Fibroblast of skin of right quadriceps (primary cell): ENCODE measurements around the gene GARIN5B.
A peak's percentile ranks its signal among the peaks of the same experiment; 100 is the strongest.
"Not testable (repeated sequence)": the region's sequence is repeated elsewhere in the genome, so short reads cannot be mapped to it uniquely, and the experiment has no call there.

ENCODE experiments used
- DNase-seq: peaks from one replicate; pipeline ENCODE4 v3.0.0-alpha.2; 2013

GARIN5B gene

GRCh38 chr19:55346725-55347441, 16.2 kb downstream of the GARIN5B start:
- DNase-seq: no peak

GRCh38 chr19:55345818-55346724, 17.0 kb downstream of the GARIN5B start:
- DNase-seq: no peak

- no peak for DNase-seq
Observed at GRCh38 chr19:55345101-55345817, 17.8 kb downstream of the GARIN5B start.

DNA sequence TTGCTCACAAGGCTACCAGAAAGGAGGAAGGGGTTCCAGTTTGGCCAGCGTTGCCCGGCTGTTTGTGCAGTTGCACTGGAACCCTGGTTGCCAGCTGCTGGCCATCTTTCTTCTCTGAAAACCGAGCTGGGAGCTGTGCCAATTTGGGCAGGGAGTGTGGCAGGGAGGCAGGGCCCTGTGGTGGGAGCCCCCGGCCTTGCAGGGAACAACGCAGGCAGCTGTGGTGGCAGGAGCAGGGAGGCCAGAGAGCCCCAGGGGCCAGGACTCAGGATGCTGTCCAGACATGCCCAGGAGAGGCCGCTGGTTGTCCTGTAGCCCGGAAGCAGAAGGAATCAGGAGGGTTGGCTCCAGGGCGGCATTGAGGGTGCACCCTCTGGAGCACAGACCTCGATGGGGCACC, 18.6 kb downstream of the GARIN5B start:
- no peak for DNase-seq

- DNase-seq: no peak
Observed at GRCh38 chr19:55341595-55342531, 21.2 kb downstream of the GARIN5B start.

DNA sequence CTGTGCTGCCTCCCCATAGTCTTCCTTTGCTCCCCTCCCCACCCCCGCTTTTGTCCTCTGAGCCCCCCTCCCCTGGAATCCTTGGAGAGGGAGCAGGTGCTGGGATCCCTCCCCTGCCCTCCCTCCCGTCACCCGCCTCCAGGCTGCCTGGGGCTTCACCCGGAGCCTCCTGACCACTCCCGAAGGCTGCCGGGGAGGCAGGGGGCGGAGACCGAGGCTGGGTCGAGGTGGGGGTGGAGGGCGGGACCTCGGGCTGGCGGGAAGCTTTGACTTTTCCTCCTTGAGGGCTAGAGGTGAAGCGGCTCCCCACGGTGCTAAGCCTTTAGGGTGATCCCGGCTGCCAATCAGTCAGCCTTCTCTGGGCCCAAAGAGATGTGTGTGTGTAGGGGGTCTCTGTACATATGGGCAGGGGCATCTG, 21.9 kb downstream of the GARIN5B start:
- DNase-seq: peak; percentile 40

- DNase-seq: no peak
Observed at GRCh38 chr19:55340784-55341147, 22.3 kb downstream of the GARIN5B start.

GRCh38 chr19:55339889-55340783, 22.9 kb downstream of the GARIN5B start:
- no peak for DNase-seq

DNA sequence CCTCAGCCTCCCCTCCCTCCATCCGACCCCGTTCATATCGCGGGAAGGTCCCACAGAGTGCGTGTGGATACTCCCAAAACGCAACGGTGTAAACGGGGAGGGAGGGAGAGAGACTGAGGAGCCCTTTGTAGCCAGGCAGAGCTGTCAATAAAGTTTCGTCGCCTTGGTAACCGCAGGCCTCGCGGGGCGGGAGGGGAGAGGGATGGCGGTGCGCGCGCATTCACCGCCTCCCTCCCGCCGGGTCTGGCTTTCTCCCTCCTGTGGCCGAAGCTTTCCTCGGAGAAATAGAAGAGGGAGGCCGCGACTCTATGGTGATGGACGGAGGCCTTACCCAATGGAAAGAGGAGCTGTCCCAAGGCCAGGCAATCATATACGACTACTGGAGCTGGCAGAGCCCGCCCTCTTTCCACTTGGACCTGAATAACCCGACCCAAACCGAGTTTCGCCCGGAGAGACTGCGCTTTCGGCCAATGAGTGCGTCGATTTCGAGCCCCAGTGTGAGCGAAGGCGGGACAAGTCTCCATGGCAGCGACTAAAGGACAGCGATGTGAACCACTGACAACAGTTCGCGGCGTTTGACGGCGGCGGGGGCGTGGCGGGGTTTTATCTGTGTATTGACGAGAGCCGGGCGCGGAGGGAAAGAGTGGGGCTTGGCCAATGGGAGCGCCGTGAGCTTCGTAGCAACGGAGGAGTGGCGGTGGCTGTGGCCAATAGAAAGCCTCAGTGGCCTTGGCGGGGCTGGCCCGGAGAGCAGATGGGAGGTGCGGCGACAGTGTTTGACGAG, 23.8 kb downstream of the GARIN5B start, which contains the start of gene KMT5C:
Gene KMT5C (plus strand): TSS at position 772 of the 784 bp plus-strand sequence. CDS start 2,061 bp downstream, outside the sequence.
- peak; percentile 100 for DNase-seq

- peak; percentile 25 for DNase-seq
Observed at GRCh38 chr19:55336101-55336500, 27.0 kb downstream of the GARIN5B start.

DNA sequence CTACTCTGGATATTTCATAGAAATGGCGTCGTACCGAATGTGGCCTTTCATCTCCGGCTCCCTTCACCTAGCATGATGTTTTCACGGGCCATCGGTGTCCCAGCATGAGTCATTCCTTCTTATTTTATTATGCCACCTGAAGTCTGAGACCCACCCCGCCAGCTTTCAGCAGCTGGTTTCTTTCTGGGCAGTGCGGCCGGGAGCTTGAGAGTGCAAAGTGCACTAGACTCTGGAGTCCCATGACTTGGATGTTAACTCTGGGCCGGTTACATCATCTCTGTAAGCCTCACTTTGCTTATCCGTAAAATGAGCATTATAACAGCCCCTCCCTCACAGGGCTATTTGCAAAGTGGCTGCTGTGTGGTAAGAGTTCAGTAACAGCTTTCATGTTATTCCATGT, 29.2 kb downstream of the GARIN5B start:
- no peak for DNase-seq

- DNase-seq: peak; percentile 26
Observed at GRCh38 chr19:55329791-55330190, 33.3 kb downstream of the GARIN5B start.

DNA sequence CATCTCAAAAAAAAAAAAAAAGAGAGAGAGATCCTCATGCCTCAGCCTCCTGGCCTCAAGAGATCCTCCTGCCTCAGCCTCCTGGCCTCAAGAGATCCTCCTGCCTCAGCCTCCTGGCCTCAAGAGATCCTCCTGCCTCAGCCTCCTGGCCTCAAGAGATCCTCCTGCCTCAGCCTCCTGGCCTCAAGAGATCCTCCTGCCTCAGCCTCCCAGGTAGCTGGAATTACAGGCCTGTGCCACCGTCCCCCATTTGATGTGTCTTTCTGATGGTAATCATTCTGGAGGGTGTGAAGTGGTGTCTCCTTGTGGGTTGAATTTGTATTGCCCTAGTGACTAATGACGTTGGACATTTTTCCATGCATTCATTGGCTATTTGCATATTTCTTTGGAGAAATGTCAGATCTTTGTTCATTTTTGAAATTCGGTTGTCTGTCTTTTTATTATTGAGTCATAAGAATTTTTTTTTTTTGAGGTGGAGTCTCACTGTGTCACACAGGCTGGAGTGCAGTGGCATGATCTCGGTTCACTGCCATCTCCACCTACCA, 34.2 kb downstream of the GARIN5B start:
- DNase-seq: not testable (repeated sequence)

DNA sequence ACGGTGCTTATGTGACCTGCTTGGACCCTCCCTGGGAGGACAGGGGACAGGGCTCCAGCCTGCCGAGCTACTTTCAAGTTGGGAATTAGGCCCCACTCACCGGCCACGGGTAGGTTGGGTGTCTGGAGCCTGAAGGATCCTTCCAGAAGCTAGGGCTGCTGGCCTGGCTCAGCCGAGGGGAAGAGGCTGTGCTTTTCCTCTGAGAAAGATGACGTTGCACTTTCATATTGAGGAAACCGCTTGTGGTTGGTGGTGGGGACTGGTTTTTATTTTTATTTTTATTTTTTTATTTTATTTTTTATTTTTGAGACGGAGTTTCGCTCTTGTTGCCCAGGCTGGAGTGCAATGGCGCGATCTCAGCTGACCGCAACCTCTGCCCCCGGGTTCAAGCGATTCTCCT, 37.9 kb downstream of the GARIN5B start, which contains the start of gene TMEM150B:
Gene TMEM150B (minus strand): TSS at position 170 of the 400 bp plus-strand sequence. CDS start 4,305 bp downstream, outside the sequence.
- no peak for DNase-seq

DNA sequence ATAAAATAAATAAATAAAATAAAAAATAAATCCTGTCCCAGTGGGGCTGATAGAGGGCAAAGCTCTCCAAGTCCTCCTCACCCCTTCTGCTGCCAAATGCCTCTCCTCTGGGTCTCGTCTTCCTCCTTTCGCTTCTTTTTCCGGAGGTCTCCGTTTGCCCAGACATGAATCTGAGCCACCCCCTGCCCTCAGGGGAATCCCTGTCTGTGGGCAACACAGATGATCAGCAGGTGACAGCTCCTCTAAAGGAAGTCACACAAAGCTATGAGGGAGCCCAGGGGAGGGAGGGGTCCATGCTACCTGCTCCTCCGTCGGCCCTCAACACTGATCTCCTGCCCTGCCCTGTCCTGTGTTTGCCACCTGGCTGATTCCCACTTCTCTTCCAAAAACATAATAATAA, 38.4 kb downstream of the GARIN5B start:
- no peak for DNase-seq

- no peak for DNase-seq
Observed at GRCh38 chr19:55322204-55322885, 40.7 kb downstream of the GARIN5B start.

DNA sequence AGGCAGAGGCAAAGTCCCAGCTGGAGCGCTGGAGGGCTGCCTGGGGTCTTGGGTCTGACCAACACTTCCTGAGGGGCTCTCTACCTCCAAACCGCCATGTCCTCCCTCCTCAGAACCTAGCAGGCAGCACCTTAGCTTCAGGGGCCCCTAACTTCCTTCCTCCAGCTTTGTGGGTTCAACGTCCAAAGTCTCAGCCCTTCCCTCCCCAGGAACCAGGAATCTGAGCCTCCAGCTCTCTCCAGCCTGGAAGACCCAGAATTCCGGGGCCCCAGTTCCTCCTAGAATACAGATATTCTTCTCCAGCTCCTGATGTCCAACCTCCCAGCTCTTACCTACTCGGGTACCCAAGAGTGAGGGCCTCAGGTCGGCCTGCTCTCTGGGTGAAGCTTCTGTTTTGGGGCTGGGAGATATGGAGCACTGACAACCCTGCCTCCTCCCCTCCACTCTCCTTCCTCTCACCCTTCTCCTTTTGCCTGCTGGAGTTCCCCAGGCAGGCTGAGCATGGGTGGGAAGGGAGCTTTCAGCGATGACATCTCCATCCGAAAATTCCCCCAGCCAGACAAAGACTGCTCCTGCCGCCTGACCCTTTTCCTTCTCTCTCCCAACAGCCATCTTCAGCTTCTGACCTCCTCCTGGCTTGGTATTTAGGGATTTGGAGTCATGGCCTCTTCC, 41.5 kb downstream of the GARIN5B start:
- DNase-seq: no peak

DNA sequence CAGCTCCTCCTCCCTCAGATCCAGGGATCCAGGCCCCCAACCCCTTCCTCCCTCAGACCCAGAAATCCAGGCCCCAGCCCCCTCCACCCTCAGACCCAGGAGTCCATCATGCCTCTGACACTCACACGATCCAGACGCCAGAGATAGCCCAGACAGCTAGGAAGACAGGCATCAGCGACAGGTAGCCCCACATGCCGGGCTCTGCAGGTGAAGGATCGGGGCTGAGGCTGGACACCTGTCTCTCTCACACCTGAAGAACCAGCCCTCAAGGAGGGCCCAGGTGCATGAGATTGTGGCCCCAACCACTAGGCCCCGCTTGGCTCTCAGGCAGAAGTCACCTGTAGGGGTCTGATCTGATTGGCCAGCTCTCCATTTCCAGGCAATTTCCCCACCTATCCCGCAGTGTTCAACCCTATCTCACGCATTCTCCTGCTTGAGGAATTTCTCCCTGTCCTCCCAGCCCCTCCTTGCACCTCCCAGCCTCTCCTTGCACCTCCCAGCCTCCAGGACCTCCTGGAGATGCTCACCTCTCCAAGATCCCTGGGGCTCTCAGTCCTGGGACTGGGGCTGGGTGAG, 42.1 kb downstream of the GARIN5B start:
- DNase-seq: no peak
